Fibroblast of the conjunctiva (primary cell): Measurements from ENCODE around the gene ZNF398.

Source experiments
- DNase-seq: peaks from one replicate; pipeline ENCODE4 v3.0.0-alpha.2; 2010; ENCODE audit warnings: low read depth

The ZNF398 gene

GRCh38 chr7:149196151-149196704 is 49.0 kb downstream of the ZNF398 start:
- no peak for DNase-seq

GRCh38 chr7:149196705-149197171 is 49.5 kb downstream of the ZNF398 start:
- no peak for DNase-seq

GRCh38 chr7:149197675-149198074 is 50.4 kb downstream of the ZNF398 start:
- no peak for DNase-seq

DNA sequence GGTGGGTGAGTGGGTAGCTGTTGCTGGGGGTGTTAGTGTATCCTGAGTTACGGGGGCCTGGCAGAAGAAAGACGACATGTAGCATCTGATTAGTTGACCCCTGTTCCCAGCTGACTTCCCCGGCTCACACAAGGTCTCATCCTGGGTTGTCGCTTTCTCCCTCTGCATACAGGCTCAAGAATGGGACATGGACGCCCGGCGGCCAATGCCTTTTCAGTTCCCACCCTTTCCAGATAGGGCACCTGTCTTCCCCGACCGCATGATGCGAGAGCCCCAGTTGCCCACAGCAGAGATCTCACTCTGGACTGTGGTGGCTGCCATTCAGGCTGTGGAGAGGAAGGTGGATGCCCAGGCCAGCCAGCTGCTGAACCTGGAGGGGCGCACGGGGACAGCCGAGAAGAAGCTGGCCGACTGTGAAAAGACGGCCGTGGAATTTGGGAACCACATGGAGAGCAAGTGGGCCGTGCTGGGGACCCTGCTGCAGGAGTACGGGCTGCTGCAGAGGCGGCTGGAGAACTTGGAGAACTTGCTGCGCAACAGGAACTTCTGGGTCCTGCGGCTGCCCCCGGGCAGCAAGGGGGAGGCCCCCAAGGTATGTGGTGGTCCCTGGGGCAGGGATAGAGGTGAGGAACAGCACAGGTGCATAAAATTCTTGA is 51.0 kb downstream of the ZNF398 start:
- DNase-seq: no peak

GRCh38 chr7:149199234-149199995 is 52.2 kb downstream of the ZNF398 start:
- no peak for DNase-seq

DNA sequence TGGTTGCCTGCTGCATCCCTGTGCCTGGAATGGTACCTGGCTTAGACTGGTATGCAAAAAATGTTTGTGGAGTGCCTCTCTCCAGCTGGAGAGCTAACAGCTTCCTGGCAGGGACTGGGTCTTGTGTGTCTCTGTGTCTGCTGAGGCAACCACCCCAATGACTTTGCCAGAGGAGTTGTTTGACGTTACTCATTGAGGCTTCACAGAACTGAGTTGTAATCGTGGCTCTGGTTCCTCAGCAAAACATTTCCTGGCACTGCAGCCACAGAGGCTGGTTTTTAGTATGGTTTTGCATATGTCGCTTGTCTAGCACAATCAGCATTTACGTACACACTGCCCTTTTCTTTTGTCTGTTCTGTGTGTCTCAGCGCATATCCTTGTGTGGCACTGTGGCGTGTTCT is 55.6 kb downstream of the ZNF398 start:
- DNase-seq: no peak

DNA sequence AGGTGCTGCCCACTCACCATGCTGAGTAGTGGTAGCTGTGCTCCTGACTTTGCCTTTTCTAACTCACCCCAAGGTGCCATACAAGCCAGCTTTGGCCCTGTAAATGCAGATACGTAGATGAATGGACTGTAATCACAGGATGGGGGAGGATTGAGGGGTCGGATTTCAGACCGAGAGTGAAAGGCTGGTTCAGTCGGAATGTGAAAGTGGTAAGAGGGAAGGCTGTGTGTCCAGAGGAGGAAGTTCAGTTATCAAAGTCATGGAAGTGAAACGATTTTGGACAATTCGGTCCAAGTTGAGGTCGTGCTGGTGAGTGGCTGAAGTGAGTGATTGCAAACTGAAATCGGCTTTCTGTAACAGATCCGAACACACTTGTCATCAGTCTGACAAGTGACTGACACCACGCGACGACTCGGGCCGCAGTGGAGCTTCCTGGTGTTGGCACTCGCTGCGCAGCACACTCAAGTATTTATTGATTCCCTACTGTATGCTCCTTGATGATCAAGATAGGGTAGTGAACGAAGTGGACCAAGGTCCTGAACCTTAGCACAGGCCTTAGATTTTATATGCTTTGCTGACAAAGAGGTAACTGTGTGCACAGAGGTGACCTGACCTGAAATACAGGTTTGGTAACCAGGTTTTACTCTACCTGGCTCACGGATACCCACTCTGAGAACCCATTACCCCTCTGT is 58.6 kb downstream of the ZNF398 start:
- DNase-seq: no peak

DNA sequence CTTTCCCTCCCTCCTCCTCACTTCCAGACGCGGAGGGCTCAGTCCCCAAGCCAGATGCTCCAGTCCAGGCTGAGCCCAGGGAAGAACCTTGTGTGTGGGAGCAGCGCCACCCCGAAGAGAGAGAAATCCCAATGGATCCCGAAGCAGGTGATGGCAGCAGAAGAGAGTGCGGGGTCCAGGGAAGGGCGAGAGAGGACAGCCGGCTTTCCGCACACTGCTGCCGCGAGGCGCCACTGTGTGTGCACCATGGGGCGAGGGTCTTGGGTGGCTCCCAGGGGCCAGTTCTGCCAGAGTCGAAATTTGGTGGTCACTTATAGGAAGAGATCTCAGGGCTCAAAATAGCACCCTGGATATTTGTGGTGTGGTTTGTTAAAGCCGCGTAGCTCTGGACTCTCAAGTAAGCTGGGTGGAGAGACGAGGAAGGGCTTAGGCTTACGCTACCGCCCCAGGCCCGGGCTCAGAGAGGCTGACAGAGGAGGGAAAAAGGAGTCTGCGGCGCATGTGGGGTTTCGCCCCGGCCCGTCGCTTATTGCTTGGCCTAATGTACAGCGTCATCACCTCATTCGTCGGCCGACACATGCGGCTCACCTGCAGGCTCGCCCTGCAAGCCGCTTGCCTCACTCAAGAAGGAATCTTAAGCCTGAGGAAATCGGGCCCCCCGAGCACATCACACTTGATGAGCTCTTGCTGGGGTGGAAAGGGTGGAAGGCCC is 60.2 kb downstream of the ZNF398 start:
- DNase-seq: no peak

- peak; percentile 17 for DNase-seq
Measured at GRCh38 chr7:149209518-149210269, 62.4 kb downstream of the ZNF398 start.

- no peak for DNase-seq
Measured at GRCh38 chr7:149210551-149210950, 63.3 kb downstream of the ZNF398 start.

DNA sequence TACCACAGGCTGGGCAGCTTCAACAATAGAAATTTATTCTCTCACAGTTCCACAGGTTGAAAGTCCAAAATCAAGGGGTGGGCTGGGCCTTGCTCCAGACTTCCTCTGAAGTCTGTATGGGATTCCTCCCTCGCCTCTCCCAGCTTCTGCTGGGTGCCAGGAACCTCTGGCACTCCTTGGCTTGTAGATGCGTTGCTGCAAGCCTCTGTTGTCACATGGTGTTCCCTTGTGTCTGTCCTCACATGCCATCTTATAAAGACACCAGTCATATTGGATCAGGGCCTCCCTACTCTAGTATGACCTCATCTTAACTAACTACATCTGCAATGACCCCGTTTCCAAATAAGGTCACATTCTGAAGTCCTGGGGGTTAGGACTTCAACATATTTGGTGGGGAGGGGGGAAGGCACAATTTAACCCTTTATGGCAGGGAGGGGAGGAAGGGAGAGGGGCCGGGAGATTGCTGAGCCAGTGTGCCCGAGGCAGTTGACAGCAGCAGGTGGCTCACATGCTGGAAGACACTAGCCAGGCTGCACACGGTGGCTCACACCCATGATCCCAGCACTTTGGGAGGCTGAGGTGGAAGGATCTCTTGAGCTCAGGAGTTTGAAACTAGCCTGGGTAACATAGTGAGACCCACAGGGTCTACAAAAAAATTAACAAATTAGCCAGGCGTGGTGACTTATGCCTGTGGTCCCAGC is 66.9 kb downstream of the ZNF398 start:
- no peak for DNase-seq

DNA sequence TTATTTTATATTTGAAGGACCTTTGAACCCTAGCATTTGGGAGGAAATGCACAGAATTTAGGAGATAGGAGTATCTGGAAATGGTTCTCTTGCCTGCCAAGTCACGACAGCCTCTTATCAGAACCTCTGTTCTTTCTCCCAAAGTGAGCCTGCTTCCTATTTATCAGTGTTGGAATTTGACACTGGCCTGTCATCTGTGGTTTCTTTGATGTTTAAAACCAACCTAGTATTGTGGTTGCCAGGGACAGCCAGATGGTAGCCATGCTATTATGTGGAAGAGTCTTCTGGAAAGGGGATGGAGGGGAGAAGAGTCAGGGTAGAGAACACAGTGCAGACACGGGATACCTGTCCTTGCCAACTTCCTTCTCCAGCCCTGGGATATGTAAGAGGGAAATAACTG is 69.1 kb downstream of the ZNF398 start:
- no peak for DNase-seq

DNA sequence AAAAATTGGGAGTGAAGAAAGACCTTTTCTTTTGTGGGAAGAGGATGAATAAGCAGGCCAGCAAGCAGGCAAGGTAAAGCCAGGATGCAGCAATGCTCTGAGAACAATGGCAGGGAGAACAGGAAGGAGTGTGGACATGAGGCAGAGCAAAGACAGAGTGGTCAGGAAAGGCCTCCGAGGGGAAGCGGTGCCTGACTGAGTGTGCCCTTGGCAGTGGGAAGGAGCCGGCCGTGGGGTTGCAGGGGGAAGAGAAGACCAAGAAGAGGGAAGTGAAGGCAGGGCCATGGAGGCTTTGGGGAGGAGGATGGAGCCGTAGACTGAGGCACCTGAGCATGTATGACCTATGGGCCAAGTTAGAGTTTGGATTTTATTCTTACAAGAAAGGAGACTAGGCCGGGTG is 70.3 kb downstream of the ZNF398 start:
- no peak for DNase-seq

GRCh38 chr7:149218469-149219420 is 71.5 kb downstream of the ZNF398 start:
- DNase-seq: no peak

DNA sequence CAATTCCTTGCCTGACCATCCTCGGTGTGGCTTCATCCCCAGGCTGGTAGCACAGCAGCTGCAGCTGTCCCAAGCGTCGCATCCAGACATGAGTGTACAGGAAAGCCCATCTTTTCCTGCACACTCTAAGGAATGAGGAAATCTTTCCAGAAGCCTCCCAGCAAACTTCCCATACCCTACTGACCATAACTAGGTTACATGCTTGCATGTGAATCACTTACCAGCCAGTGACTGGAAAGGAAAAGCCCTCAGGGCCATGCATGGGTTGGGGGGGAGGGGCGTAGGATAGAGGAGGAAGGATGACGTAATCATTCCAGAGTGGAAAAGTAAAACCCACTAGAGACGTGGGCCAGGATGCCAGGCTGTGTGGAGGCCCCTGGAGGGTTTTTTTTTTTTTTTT is 73.3 kb downstream of the ZNF398 start:
- DNase-seq: no peak

DNA sequence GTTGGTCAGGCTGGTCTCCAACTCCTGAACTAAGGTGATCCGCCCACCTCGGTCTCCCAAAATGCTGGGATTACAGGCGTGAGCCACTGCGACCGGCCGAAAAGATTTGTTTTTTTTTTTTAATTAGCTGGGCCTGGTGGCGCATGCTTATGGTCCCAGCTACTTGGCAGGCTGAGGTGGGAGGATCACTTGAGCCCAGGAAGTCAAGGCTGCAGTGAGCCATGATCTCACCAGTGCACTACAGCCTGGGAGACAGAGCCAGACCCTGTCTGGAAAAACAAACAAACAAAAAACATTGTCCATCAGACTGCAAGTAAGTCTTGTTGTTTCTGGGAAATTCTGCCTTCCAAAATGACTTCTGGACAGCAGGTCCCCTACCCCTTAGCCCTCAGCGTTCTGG is 75.9 kb downstream of the ZNF398 start:
- DNase-seq: no peak

DNA sequence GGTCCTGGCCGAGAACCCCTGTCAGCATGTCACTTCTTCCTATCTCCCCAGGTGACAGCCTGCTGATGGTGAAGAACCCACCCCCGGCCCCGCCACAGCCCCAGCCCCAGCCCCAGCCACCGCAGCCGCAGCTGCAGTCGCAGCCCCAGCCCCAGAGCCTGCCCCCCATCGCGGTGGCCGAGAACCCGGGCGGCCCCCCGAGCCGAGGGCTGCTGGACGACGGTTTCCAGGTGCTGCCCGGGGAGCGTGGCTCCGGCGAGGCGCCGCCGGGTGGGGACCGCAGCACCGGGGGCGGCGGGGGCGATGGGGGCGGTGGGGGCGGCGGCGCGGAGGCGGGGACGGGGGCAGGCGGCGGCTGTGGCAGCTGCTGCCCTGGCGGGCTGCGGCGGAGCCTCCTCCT is 76.5 kb downstream of the ZNF398 start:
- no peak for DNase-seq

DNA sequence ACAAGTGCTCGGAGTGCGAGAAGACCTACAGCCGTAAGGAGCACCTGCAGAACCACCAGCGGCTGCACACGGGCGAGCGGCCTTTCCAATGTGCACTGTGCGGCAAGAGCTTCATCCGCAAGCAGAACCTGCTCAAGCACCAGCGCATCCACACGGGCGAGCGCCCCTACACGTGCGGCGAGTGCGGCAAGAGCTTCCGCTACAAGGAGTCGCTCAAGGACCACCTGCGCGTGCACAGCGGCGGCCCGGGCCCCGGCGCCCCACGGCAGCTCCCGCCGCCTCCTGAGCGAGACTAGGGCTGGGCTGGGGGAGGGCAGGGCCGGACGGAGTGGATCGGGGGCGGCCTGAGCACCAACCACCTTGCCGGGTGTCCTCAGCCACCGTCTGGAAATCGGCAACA is 77.1 kb downstream of the ZNF398 start:
- no peak for DNase-seq

- no peak for DNase-seq
Measured at GRCh38 chr7:149225106-149225505, 77.9 kb downstream of the ZNF398 start.

GRCh38 chr7:149225656-149226055 is 78.4 kb downstream of the ZNF398 start:
- no peak for DNase-seq
